Activated naive CD4-positive, alpha-beta T cell treated with anti-CD3 and anti-CD28 coated beads for 36 hours (primary cell): ENCODE measurements around the gene RAB18. TPM values are rescaled to one million over a fixed set of nuclear protein-coding genes. Genes with fewer than 3 reads are reported as not detected.
"Not testable (repeated sequence)": the region's sequence is repeated elsewhere in the genome, so short reads cannot be mapped to it uniquely, and the experiment has no call there.

ENCODE experiments used
- CTCF ChIA-PET: fragments of 350-600 bp; sonication (Branson Sonifier 250); formaldehyde crosslinking; loops from one replicate; lab custom pipeline; 2021; ENCODE audit warnings: antibody characterized with exemption; lab: Charles Lee
- DNase-seq: peaks from one replicate; pipeline ENCODE4 v3.0.0-alpha.2; 2020
- H3K27ac Mint-ChIP-seq: one replicate; pipeline ENCODE4 v1.8.0; 2021; ENCODE audit warnings: mild to moderate bottlenecking, mixed read lengths
- H3K27me3 Mint-ChIP-seq: one replicate; pipeline ENCODE4 v1.8.0; 2021; ENCODE audit warnings: low read depth, mixed read lengths
- H3K36me3 Mint-ChIP-seq: one replicate; pipeline ENCODE4 v1.8.0; 2021; ENCODE audit warnings: low read depth, mixed read lengths
- H3K4me1 Mint-ChIP-seq: one replicate; pipeline ENCODE4 v1.8.0; 2021; ENCODE audit warnings: low read depth, mixed read lengths
- H3K4me3 Mint-ChIP-seq: one replicate; pipeline ENCODE4 v1.8.0; 2021; ENCODE audit warnings: mild to moderate bottlenecking, moderate library complexity, mixed read lengths
- H3K9me3 Mint-ChIP-seq: one replicate; pipeline ENCODE4 v1.8.0; 2021; ENCODE audit warnings: mixed read lengths
- intact Hi-C: fragments of 100-400 bp; cut with micrococcal nuclease; formaldehyde crosslinking; loops from one replicate; pipeline ENCODE4 v1.15.1; 2023
- total RNA-seq, 2 experiments: library from RNA; stranded (reverse); gene quantifications; one replicate each; pipeline ENCODE4 v1.2.3, GENCODE V29; 2021

RAB18 gene
- total RNA-seq, result 10 to 100 TPM; 35.4 to 41.3 TPM

- peaks cover 4% of the 10 kb centered on the region for H3K36me3 Mint-ChIP-seq
- intact Hi-C loops, result loop anchor here (1.0 to 10.0 kb wide), 12 partner anchors 39 to 1069 kb away; partner anchors contain the start of genes APBB1IP and MASTL
- peak within 1 kb of the TSS; percentile 92 for H3K27ac Mint-ChIP-seq
- CTCF ChIA-PET, result interaction anchor here (0.8 to 1.1 kb wide), 2 partner anchors 30 to 41 kb away, joined by 3 to 4 read pairs; no protein-coding TSS in a partner anchor
- H3K9me3 Mint-ChIP-seq, result no peaks in the 10 kb centered on the region
- peak within 1 kb of the TSS; percentile 99 for H3K4me3 Mint-ChIP-seq
- peaks cover 41% of the 10 kb centered on the region for H3K4me1 Mint-ChIP-seq
- peak; percentile 99 for DNase-seq
- no peaks in the 10 kb centered on the region for H3K27me3 Mint-ChIP-seq
Measured at GRCh38 chr10:27504007-27504807, at the start of gene RAB18. Gene RAB18 (plus strand): TSS chr10:27504304. CDS start chr10:27504370, 66 bp downstream.

GRCh38 chr10:27454837-27455236 lies 49.3 kb upstream of the RAB18 start:
- H3K9me3 Mint-ChIP-seq, result no peaks in the 10 kb centered on the region
- intact Hi-C loops, result no loop called here
- H3K27me3 Mint-ChIP-seq, result no peaks in the 10 kb centered on the region
- no peaks in the 10 kb centered on the region for H3K36me3 Mint-ChIP-seq
- no peaks in the 10 kb centered on the region for H3K4me1 Mint-ChIP-seq
- DNase-seq, result no peak
- no peak overlapping the region for H3K4me3 Mint-ChIP-seq
- CTCF ChIA-PET, result no interaction called here
- H3K27ac Mint-ChIP-seq, result no peak overlapping the region

- no peak for DNase-seq
- CTCF ChIA-PET, result no interaction called here
- H3K27me3 Mint-ChIP-seq, result no peaks in the 10 kb centered on the region
- H3K4me3 Mint-ChIP-seq, result no peak overlapping the region
- intact Hi-C loops, result no loop called here
- H3K36me3 Mint-ChIP-seq, result no peaks in the 10 kb centered on the region
- H3K4me1 Mint-ChIP-seq, result no peaks in the 10 kb centered on the region
- no peaks in the 10 kb centered on the region for H3K9me3 Mint-ChIP-seq
- H3K27ac Mint-ChIP-seq, result no peak overlapping the region
Measured at GRCh38 chr10:27457261-27457945, 46.7 kb upstream of the RAB18 start.

GRCh38 chr10:27457966-27458365 lies 46.1 kb upstream of the RAB18 start:
- no peaks in the 10 kb centered on the region for H3K9me3 Mint-ChIP-seq
- intact Hi-C loops, result no loop called here
- no peak for DNase-seq
- H3K27ac Mint-ChIP-seq, result no peak overlapping the region
- H3K4me3 Mint-ChIP-seq, result no peak overlapping the region
- H3K4me1 Mint-ChIP-seq, result no peaks in the 10 kb centered on the region
- H3K36me3 Mint-ChIP-seq, result no peaks in the 10 kb centered on the region
- H3K27me3 Mint-ChIP-seq, result no peaks in the 10 kb centered on the region
- CTCF ChIA-PET, result no interaction called here

GRCh38 chr10:27461312-27461711 lies 42.8 kb upstream of the RAB18 start:
- intact Hi-C loops, result no loop called here
- H3K27me3 Mint-ChIP-seq, result no peaks in the 10 kb centered on the region

GRCh38 chr10:27463961-27464360 lies 40.1 kb upstream of the RAB18 start:
- no peak for DNase-seq
- Mint-ChIP-seq H3K9me3 (no peaks in the 10 kb centered on the region), H3K4me3 (no peak overlapping the region), H3K4me1 (peaks cover 25% of the 10 kb centered on the region), H3K27me3 (no peaks in the 10 kb centered on the region), H3K36me3 (no peaks in the 10 kb centered on the region), H3K27ac (no peak overlapping the region)
- CTCF ChIA-PET, result interaction anchor here (1.2 kb wide), 1 partner anchor 40 kb away, joined by 3 read pairs; the partner anchor contains the start of gene RAB18
- intact Hi-C loops, result no loop called here

More at GRCh38 chr10:27461312-27461711, 42.8 kb upstream of the RAB18 start:
- peaks cover 24% of the 10 kb centered on the region for H3K4me1 Mint-ChIP-seq
- H3K27ac Mint-ChIP-seq, result no peak overlapping the region
- H3K4me3 Mint-ChIP-seq, result no peak overlapping the region
- CTCF ChIA-PET, result interaction anchor here (0.6 to 0.9 kb wide), 2 partner anchors 13 to 780 kb away, joined by 3 read pairs; no protein-coding TSS in a partner anchor
- no peak for DNase-seq
- H3K9me3 Mint-ChIP-seq, result no peaks in the 10 kb centered on the region
- no peaks in the 10 kb centered on the region for H3K36me3 Mint-ChIP-seq

GRCh38 chr10:27464993-27465392 lies 39.1 kb upstream of the RAB18 start:
- H3K9me3 Mint-ChIP-seq, result no peaks in the 10 kb centered on the region
- H3K27ac Mint-ChIP-seq, result peak overlapping the region; percentile 27
- peak overlapping the region; percentile 22 for H3K4me3 Mint-ChIP-seq
- H3K27me3 Mint-ChIP-seq, result no peaks in the 10 kb centered on the region
- intact Hi-C loops, result loop anchor here (1.0 kb wide), 1 partner anchor 39 kb away; the partner anchor contains the start of gene RAB18
- peaks cover 25% of the 10 kb centered on the region for H3K4me1 Mint-ChIP-seq
- DNase-seq, result peak; percentile 28
- H3K36me3 Mint-ChIP-seq, result no peaks in the 10 kb centered on the region
- CTCF ChIA-PET, result no interaction called here

- intact Hi-C loops, result loop anchor here (1.0 kb wide), 1 partner anchor 39 kb away; the partner anchor contains the start of gene RAB18
- DNase-seq, H3K4me3 Mint-ChIP-seq, CTCF ChIA-PET, H3K27me3 Mint-ChIP-seq, H3K9me3 Mint-ChIP-seq, H3K36me3 Mint-ChIP-seq: not testable (repeated sequence)
- H3K4me1 Mint-ChIP-seq, result peaks cover 25% of the 10 kb centered on the region
- H3K27ac Mint-ChIP-seq, result peak overlapping the region; percentile 46
Measured at GRCh38 chr10:27465596-27465995, 38.5 kb upstream of the RAB18 start.

- CTCF ChIA-PET, result interaction anchor here (1.0 kb wide), 1 partner anchor 187 kb away, joined by 3 read pairs; no protein-coding TSS in a partner anchor
- Mint-ChIP-seq H3K36me3 (no peaks in the 10 kb centered on the region), H3K27me3 (no peaks in the 10 kb centered on the region)
Measured at GRCh38 chr10:27470885-27471284, 33.2 kb upstream of the RAB18 start.

GRCh38 chr10:27474741-27475140 lies 29.4 kb upstream of the RAB18 start:
- Mint-ChIP-seq H3K27me3 (no peaks in the 10 kb centered on the region), H3K27ac (no peak overlapping the region), H3K4me1 (no peaks in the 10 kb centered on the region), H3K4me3 (no peak overlapping the region), H3K36me3 (no peaks in the 10 kb centered on the region), H3K9me3 (no peaks in the 10 kb centered on the region)
- CTCF ChIA-PET, result interaction anchor here (1.0 kb wide), 1 partner anchor 10 kb away, joined by 3 read pairs; no protein-coding TSS in a partner anchor
- intact Hi-C loops, result no loop called here
- no peak for DNase-seq

More at GRCh38 chr10:27470885-27471284, 33.2 kb upstream of the RAB18 start:
- H3K4me1 Mint-ChIP-seq, result peaks cover 5% of the 10 kb centered on the region
- DNase-seq, result no peak
- H3K9me3 Mint-ChIP-seq, result no peaks in the 10 kb centered on the region
- intact Hi-C loops, result no loop called here
- no peak overlapping the region for H3K4me3 Mint-ChIP-seq
- H3K27ac Mint-ChIP-seq, result no peak overlapping the region

- H3K4me1 Mint-ChIP-seq, result no peaks in the 10 kb centered on the region
- CTCF ChIA-PET, result no interaction called here
- H3K27ac Mint-ChIP-seq, result no peak overlapping the region
- no peaks in the 10 kb centered on the region for H3K36me3 Mint-ChIP-seq
- no peak overlapping the region for H3K4me3 Mint-ChIP-seq
- no peaks in the 10 kb centered on the region for H3K27me3 Mint-ChIP-seq
- intact Hi-C loops, result no loop called here
- no peaks in the 10 kb centered on the region for H3K9me3 Mint-ChIP-seq
- no peak for DNase-seq
Measured at GRCh38 chr10:27479016-27479415, 25.1 kb upstream of the RAB18 start.

- no peak for DNase-seq
- Mint-ChIP-seq H3K36me3 (no peaks in the 10 kb centered on the region), H3K27ac (no peak overlapping the region), H3K4me3 (no peak overlapping the region), H3K27me3 (no peaks in the 10 kb centered on the region), H3K9me3 (no peaks in the 10 kb centered on the region), H3K4me1 (no peaks in the 10 kb centered on the region)
- CTCF ChIA-PET, result interaction anchor here (0.6 kb wide), 1 partner anchor 69 kb away, joined by 3 read pairs; no protein-coding TSS in a partner anchor
- intact Hi-C loops, result no loop called here
Measured at GRCh38 chr10:27481486-27481885, 22.6 kb upstream of the RAB18 start.
